ENCODE measurements around the gene SLC12A4. TPM values are rescaled to one million over a fixed set of nuclear protein-coding genes. Genes with fewer than 3 reads are reported as not detected.

Gene SLC12A4
- total RNA-seq, 1 donor from 2014 or later: 8.8 TPM

DNA sequence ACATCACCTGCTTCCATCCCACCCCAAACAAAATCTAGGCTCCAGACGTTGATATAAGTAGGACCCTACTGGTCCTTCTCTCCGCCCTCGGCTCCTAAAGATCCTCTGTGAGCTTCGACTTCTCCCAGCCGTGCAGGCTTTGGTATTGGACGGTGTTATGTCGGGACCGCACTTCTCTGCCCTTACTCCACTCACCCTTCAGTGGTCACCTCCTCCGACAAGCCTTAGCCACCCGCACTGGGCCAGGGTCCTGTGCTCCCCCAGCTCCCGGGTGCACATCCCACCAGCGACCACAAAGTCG lies 33.4 kb downstream of the SLC12A4 start:
- Mint-ChIP-seq H3K4me3 (peak overlapping the region; percentile 100), H3K36me3 (peaks cover 4% of the 10 kb centered on the region), H3K9me3 (no peaks in the 10 kb centered on the region), H3K27me3 (ENCODE audit: insufficient read depth, low read depth) (peaks cover 16% of the 10 kb centered on the region), H3K27ac (peak overlapping the region; percentile 2), H3K4me1 (peaks cover 21% of the 10 kb centered on the region)
- Histone ChIP-seq H3K4me3 (peak overlapping the region; percentile 78), H3K4me1 (peaks cover 12% of the 10 kb centered on the region), H2AFZ (replicated peaks) (no peak overlapping the region), H4K20me1 (ENCODE audit: low read depth) (peaks cover 19% of the 10 kb centered on the region), H3K4me2 (peak overlapping the region; percentile 94), H3K79me2 (ENCODE audit: low read depth) (peaks cover 16% of the 10 kb centered on the region), H3K9ac (no peak overlapping the region), H3K36me3 (no peaks in the 10 kb centered on the region), H3K27ac (no peak overlapping the region), H3K27me3 (no peaks in the 10 kb centered on the region), H3F3A (ENCODE audit: low read depth) (peaks cover 8% of the 10 kb centered on the region), H3K9me3 (ENCODE audit: low read depth) (no peaks in the 10 kb centered on the region)
- TF ChIP-seq, protein P1, sequence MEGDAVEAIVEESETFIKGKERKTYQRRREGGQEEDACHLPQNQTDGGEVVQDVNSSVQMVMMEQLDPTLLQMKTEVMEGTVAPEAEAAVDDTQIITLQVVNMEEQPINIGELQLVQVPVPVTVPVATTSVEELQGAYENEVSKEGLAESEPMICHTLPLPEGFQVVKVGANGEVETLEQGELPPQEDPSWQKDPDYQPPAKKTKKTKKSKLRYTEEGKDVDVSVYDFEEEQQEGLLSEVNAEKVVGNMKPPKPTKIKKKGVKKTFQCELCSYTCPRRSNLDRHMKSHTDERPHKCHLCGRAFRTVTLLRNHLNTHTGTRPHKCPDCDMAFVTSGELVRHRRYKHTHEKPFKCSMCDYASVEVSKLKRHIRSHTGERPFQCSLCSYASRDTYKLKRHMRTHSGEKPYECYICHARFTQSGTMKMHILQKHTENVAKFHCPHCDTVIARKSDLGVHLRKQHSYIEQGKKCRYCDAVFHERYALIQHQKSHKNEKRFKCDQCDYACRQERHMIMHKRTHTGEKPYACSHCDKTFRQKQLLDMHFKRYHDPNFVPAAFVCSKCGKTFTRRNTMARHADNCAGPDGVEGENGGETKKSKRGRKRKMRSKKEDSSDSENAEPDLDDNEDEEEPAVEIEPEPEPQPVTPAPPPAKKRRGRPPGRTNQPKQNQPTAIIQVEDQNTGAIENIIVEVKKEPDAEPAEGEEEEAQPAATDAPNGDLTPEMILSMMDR (IDR thresholded peaks at IDR 0.05): no peak
- TF ChIP-seq EZH2phosphoT487 (IDR thresholded peaks at IDR 0.05): no peak
- TF ChIP-seq EZH2 (IDR thresholded peaks at IDR 0.05): no peak
- DNase-seq (ENCODE audit: low spot score): no peak

DNA sequence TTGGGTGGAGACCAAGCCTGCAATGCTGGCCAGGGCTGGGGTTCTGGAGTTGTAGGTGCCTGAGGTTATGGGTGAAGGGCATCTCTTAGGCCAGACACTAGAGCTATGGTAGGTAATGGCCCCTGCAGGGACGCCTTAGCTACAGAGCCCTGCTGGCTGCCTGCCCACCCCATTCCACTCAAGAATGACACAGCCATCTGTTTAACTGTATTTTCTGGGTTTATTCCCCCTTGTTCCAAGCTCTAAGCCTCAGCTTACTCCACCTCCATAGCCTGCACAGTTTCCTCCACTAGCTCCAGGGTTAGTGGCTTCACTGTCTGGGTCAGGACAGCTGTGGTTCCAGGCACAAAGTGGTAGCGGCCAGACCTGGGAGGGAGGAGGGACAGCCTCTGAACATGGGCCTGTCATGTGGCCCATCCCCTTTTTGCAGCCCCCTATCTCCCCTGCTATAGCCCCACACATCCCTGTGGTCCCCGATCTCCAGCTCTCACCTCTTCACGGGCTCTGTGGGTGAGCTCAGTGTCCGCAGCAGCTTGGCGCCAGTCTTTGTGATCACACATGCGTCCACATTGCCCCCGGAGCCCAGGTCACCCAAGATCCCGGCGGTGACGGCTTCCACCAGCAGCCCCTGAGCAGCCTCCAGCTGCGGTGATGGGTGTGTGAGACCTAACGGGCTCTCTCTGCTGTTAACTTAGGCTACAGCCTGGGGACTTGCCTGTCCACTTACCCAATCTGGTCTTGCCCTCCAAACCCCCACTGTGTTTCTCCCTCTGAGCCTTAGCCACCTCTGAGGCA lies 33.9 kb downstream of the SLC12A4 start:
- no peak overlapping the region for H3K27ac ChIP-seq
- H3K9me3 Mint-ChIP-seq: no peaks in the 10 kb centered on the region

DNA sequence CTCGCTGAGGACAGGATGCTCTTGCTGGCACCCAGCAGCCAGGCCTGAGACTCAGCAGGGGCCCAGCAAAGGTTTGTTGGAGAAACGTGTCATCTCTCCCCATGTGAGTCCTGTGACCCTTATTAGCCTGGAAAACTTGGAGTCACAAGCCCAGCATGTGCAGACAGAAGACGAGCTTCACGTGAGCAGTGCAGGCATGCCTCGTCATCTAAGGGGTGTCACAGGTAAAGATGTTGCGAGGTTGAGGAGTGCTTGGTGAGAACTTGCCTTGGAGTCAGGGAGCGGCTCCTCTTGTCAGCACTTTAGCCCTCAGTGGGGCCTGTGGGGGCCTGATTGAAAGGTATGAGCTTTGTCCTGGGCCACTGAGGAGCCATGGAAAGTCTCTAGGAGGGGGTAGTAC lies 34.6 kb downstream of the SLC12A4 start:
- H3K4me3 Mint-ChIP-seq: peak overlapping the region; percentile 100
- peaks cover 21% of the 10 kb centered on the region for H3K4me1 Mint-ChIP-seq
- H3F3A ChIP-seq (ENCODE audit: low read depth): peaks cover 8% of the 10 kb centered on the region
- no peak for DNase-seq (ENCODE audit: low spot score)
- no peaks in the 10 kb centered on the region for H3K36me3 ChIP-seq
- no peaks in the 10 kb centered on the region for H3K9me3 Mint-ChIP-seq
- no peak overlapping the region for H3K4me3 ChIP-seq
- H3K9me3 ChIP-seq (ENCODE audit: low read depth): no peaks in the 10 kb centered on the region
- H4K20me1 ChIP-seq (ENCODE audit: low read depth): peaks cover 21% of the 10 kb centered on the region
- no peak overlapping the region for H3K27ac Mint-ChIP-seq
- H2AFZ ChIP-seq (replicated peaks): no peak overlapping the region
- no peak overlapping the region for H3K4me2 ChIP-seq
- peaks cover 16% of the 10 kb centered on the region for H3K79me2 ChIP-seq (ENCODE audit: low read depth)
- TF ChIP-seq EZH2phosphoT487 (IDR thresholded peaks at IDR 0.05) (no peak), EZH2 (IDR thresholded peaks at IDR 0.05) (no peak)
- TF ChIP-seq, protein P1 (IDR thresholded peaks at IDR 0.05): no peak
- H3K36me3 Mint-ChIP-seq: peaks cover 2% of the 10 kb centered on the region
- peaks cover 15% of the 10 kb centered on the region for H3K27me3 Mint-ChIP-seq (ENCODE audit: insufficient read depth, low read depth)
- no peak overlapping the region for H3K9ac ChIP-seq
- peaks cover 12% of the 10 kb centered on the region for H3K4me1 ChIP-seq
- H3K27me3 ChIP-seq: no peaks in the 10 kb centered on the region
- no peak overlapping the region for H3K27ac ChIP-seq

More for the DNA sequence above, 33.9 kb downstream of the SLC12A4 start:
- Histone ChIP-seq H3K4me2 (peak overlapping the region; percentile 94), H3K4me3 (peak overlapping the region; percentile 78), H3F3A (ENCODE audit: low read depth) (peaks cover 8% of the 10 kb centered on the region), H3K9ac (no peak overlapping the region), H3K9me3 (ENCODE audit: low read depth) (no peaks in the 10 kb centered on the region), H3K4me1 (peaks cover 12% of the 10 kb centered on the region), H4K20me1 (ENCODE audit: low read depth) (peaks cover 19% of the 10 kb centered on the region), H2AFZ (replicated peaks) (no peak overlapping the region), H3K36me3 (no peaks in the 10 kb centered on the region), H3K27me3 (no peaks in the 10 kb centered on the region), H3K79me2 (ENCODE audit: low read depth) (peaks cover 16% of the 10 kb centered on the region)
- peak overlapping the region; percentile 2 for H3K27ac Mint-ChIP-seq
- H3K36me3 Mint-ChIP-seq: peaks cover 4% of the 10 kb centered on the region
- TF ChIP-seq, protein P1 (IDR thresholded peaks at IDR 0.05): no peak
- no peak for TF ChIP-seq EZH2phosphoT487 (IDR thresholded peaks at IDR 0.05)
- H3K27me3 Mint-ChIP-seq (ENCODE audit: insufficient read depth, low read depth): peaks cover 16% of the 10 kb centered on the region
- DNase-seq (ENCODE audit: low spot score): no peak
- H3K4me1 Mint-ChIP-seq: peaks cover 21% of the 10 kb centered on the region
- peak overlapping the region; percentile 100 for H3K4me3 Mint-ChIP-seq

Measured in neural progenitor cell (in vitro differentiated cells).